Endothelial cell of umbilical vein (primary cell): ENCODE data around the gene OCLN. TPM values are rescaled to one million over a fixed set of nuclear protein-coding genes. Genes with fewer than 3 reads are reported as not detected.
A peak's percentile ranks its signal among the peaks of the same experiment; 100 is the strongest.

Experiments used
- BruUV-seq: library from RNA; stranded (reverse); fragments of 400-500 nt; replicated peaks from 2 replicates; lab custom pipeline; 2021; lab: Mats Ljungman, UMichigan
- CTCF ChIA-PET: fragments of 300-600, 350-600 bp; sonication (Branson Sonifier 250); formaldehyde crosslinking; loops from one replicate; lab custom pipeline; 2021; ENCODE audit warnings: antibody characterized with exemption, inconsistent platforms; lab: Charles Lee
- POLR2A ChIA-PET: fragments of 300-600, 350-600 bp; sonication (Branson Sonifier 250); formaldehyde crosslinking; loops from one replicate; lab custom pipeline; 2021; ENCODE audit warnings: antibody characterized with exemption, inconsistent platforms; lab: Charles Lee
- DNase-seq: peaks from one replicate; pipeline ENCODE4 v3.0.0-alpha.2; 2011; ENCODE audit warnings: low read depth, low spot score
- FAIRE-seq: peaks from 2 replicates; lab custom pipeline; 2011; peaks lifted over from hg19 to GRCh38; lab: Jason Lieb, UNC
- H2AFZ ChIP-seq: 2 replicates; pipeline ENCODE4 v1.6.0; 2012; ENCODE audit warnings: low read depth, low read length, control low read depth, inconsistent platforms
- H3K27ac ChIP-seq: 2 replicates; pipeline ENCODE4 v1.5.1; 2011; ENCODE audit warnings: low read depth, mild to moderate bottlenecking, control low read depth, low read length, moderate library complexity; ENCODE audit not compliant: insufficient read depth
- H3K27me3 ChIP-seq, 2 experiments: 2 replicates each; pipeline versions ENCODE4 v1.6.0 to v1.6.1; 2011; ENCODE audit warnings: low read length in 2 of 2, mixed read lengths in 1 of 2; ENCODE audit not compliant: control insufficient read depth in 2 of 2, insufficient read depth in 2 of 2
- H3K36me3 ChIP-seq, 2 experiments: 2 replicates in 1 of 2; 3 replicates in 1 of 2; pipeline ENCODE4 v1.5.1; 2011; ENCODE audit warnings: low read length in 2 of 2, mild to moderate bottlenecking in 1 of 2, moderate library complexity in 1 of 2; ENCODE audit not compliant: control insufficient read depth in 2 of 2, insufficient read depth in 2 of 2; ENCODE audit errors: extremely low read depth in 1 of 2
- H3K4me1 ChIP-seq: 3 replicates; pipeline ENCODE4 v1.5.1; 2011; ENCODE audit warnings: mild to moderate bottlenecking, low read length; ENCODE audit not compliant: control insufficient read depth, insufficient read depth; ENCODE audit errors: extremely low read depth
- H3K4me2 ChIP-seq: 2 replicates; pipeline ENCODE4 v1.6.1; 2011; ENCODE audit warnings: low read length, control low read depth, mixed read lengths; ENCODE audit not compliant: insufficient read depth
- H3K4me3 ChIP-seq, 3 experiments: fragments of 200-600 bp in 1 of 3; sonication (generic), shearing (Covaris generic) in 1 of 3; replicated peaks in 1 of 3; 2 replicates each; pipeline ENCODE4 v1.5.1; 2011 to 2016; ENCODE audit warnings: control low read depth in 3 of 3, low read length in 3 of 3, mild to moderate bottlenecking in 2 of 3, inconsistent platforms in 1 of 3, low read depth in 1 of 3, moderate library complexity in 1 of 3; ENCODE audit not compliant: insufficient read depth in 1 of 3
- H3K79me2 ChIP-seq: 2 replicates; pipeline ENCODE4 v1.6.0; 2012; ENCODE audit warnings: low read length, inconsistent platforms; ENCODE audit not compliant: control insufficient read depth, insufficient read depth
- H3K9ac ChIP-seq: replicated peaks from 2 replicates; pipeline ENCODE3; 2011; ENCODE audit warnings: low read length, control low read depth; ENCODE audit not compliant: insufficient read depth; ENCODE audit errors: extremely low read depth
- H3K9me1 ChIP-seq: replicated peaks from 3 replicates; pipeline ENCODE4 v1.6.0; 2011; ENCODE audit warnings: mild to moderate bottlenecking, low read length; ENCODE audit not compliant: control insufficient read depth, insufficient read depth; ENCODE audit errors: extremely low read depth
- H3K9me3 ChIP-seq: replicated peaks from 2 replicates; pipeline ENCODE4 v1.5.1; 2012; ENCODE audit warnings: low read length, inconsistent platforms; ENCODE audit not compliant: control insufficient read depth, insufficient read depth
- H4K20me1 ChIP-seq: replicated peaks from 2 replicates; pipeline ENCODE3; 2011; ENCODE audit warnings: mild to moderate bottlenecking, low read length; ENCODE audit not compliant: control insufficient read depth, insufficient read depth; ENCODE audit errors: extremely low read depth
- EZH2 ChIP-seq: IDR thresholded peaks from 2 replicates; pipeline ENCODE4 v1.6.1; 2012; ENCODE audit warnings: borderline replicate concordance, low read depth, mild to moderate bottlenecking, moderate library complexity, low read length, inconsistent platforms; ENCODE audit not compliant: severe bottlenecking
- FOS ChIP-seq: IDR thresholded peaks from 2 replicates; pipeline ENCODE4 v1.6.1; 2011; ENCODE audit warnings: mild to moderate bottlenecking, low read length, moderate library complexity, borderline replicate concordance; ENCODE audit not compliant: insufficient read depth
- GATA2 ChIP-seq: IDR thresholded peaks from 2 replicates; pipeline ENCODE4 v1.7.0; 2011; ENCODE audit warnings: low read depth, mild to moderate bottlenecking, moderate library complexity, mixed read lengths, low read length; ENCODE audit not compliant: insufficient read length, insufficient read depth
- JUN ChIP-seq: IDR thresholded peaks from 2 replicates; pipeline ENCODE4 v1.6.1; 2011; ENCODE audit warnings: borderline replicate concordance, low read depth; ENCODE audit not compliant: insufficient read length, insufficient read depth
- MYC ChIP-seq: IDR thresholded peaks from one replicate; pipeline ENCODE4 v1.6.1; 2011; ENCODE audit warnings: mild to moderate bottlenecking, low read depth, low read length
- POLR2A ChIP-seq: IDR thresholded peaks from 2 replicates; pipeline ENCODE4 v1.6.1; 2012; ENCODE audit warnings: low read depth, mild to moderate bottlenecking, control low read depth, low read length
- POLR2AphosphoS5 ChIP-seq: IDR thresholded peaks from 2 replicates; pipeline ENCODE4 v1.6.1; 2012; ENCODE audit warnings: low read depth, mild to moderate bottlenecking, control low read depth, low read length, moderate library complexity; ENCODE audit not compliant: insufficient read depth
- dilution Hi-C: fragments of 300-500 bp; cut with MboI; formaldehyde crosslinking; loops from one replicate; pipeline ENCODE4 v1.15.0; 2019; ENCODE audit warnings: low sequenced_read_pairs; ENCODE audit not compliant: extremely low pct_ligation_motif_present
- intact Hi-C: fragments of 100-400 bp; cut with micrococcal nuclease; formaldehyde crosslinking; loops from one replicate; pipeline ENCODE4 v1.10.0; 2022
- polyA plus RNA-seq, 4 experiments: library from polyadenylated mRNA; depleted of rRNA in 3 of 4; stranded (reverse) in 3 of 4; unstranded in 1 of 4; fragments of >200 nt; gene quantifications; 2 replicates each; pipeline versions ENCODE4 v1.2.1 to v1.2.3, GENCODE V29; 2011 to 2012; ENCODE audit warnings: missing spikeins in 1 of 4
- total RNA-seq: library from RNA; stranded (reverse); gene quantifications from 2 replicates; pipeline ENCODE4 v1.2.3, GENCODE V29; 2021
- TF ChIP-seq, protein P1 (sequence below), 2 donors: IDR thresholded peaks; 1 replicate in 1 of 2; 2 replicates in 1 of 2; pipeline ENCODE4 v1.5.1; 2011; ENCODE audit warnings: low read length in 2 of 2, mild to moderate bottlenecking in 2 of 2, moderate library complexity in 2 of 2, control low read depth in 1 of 2, inconsistent platforms in 1 of 2, low read depth in 1 of 2; ENCODE audit not compliant: insufficient read depth in 1 of 2; ENCODE audit errors: extremely low read depth in 1 of 2
- TF ChIP-seq, protein P2 (sequence below): IDR thresholded peaks from 2 replicates; pipeline ENCODE4 v1.6.1; 2011; ENCODE audit not compliant: insufficient read depth, insufficient read length

Gene OCLN
- total and polyA plus RNA-seq, 2 donors (not counting 3 experiments of a cell fraction or from before 2014, with no cell fraction given) = 11.2 to 22.3 TPM

DNA sequence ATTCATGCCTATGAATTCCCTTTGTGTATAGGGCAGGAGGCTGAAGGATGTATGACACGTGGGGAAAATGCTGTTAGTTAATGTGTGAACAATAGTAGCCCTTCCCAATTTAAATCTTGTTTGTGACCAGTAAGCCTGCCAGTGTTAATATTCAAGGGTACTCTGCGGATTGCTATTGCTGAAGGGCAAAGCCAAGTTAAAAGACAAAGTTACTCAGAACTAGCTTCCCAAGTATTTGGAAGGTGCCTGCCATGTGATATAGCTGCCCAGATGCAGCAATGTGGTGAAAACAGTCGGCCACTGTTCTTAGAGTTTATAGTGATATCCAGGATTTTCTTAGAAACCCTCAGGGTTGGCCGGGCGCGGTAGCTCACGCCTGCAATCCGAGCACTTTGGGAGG is 43.1 kb upstream of the OCLN start:
- CTCF ChIA-PET = no interaction called here
- DNase-seq (no peak), FAIRE-seq (no peak)
- H3K27me3 ChIP-seq = no peaks in the 10 kb centered on the region
- no peaks in the 10 kb centered on the region for H3K36me3 ChIP-seq
- TF ChIP-seq, protein P1, sequence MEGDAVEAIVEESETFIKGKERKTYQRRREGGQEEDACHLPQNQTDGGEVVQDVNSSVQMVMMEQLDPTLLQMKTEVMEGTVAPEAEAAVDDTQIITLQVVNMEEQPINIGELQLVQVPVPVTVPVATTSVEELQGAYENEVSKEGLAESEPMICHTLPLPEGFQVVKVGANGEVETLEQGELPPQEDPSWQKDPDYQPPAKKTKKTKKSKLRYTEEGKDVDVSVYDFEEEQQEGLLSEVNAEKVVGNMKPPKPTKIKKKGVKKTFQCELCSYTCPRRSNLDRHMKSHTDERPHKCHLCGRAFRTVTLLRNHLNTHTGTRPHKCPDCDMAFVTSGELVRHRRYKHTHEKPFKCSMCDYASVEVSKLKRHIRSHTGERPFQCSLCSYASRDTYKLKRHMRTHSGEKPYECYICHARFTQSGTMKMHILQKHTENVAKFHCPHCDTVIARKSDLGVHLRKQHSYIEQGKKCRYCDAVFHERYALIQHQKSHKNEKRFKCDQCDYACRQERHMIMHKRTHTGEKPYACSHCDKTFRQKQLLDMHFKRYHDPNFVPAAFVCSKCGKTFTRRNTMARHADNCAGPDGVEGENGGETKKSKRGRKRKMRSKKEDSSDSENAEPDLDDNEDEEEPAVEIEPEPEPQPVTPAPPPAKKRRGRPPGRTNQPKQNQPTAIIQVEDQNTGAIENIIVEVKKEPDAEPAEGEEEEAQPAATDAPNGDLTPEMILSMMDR (IDR thresholded peaks at IDR 0.05; ENCODE audit: extremely low read depth in 1 of 2, insufficient read depth in 1 of 2, low read depth in 1 of 2, low read length in 2 of 2) = no peak
- no peak for TF ChIP-seq MYC
- TF ChIP-seq FOS = no peak
- TF ChIP-seq GATA2 = no peak
- TF ChIP-seq POLR2AphosphoS5 = no peak
- no peaks in the 10 kb centered on the region for H3K79me2 ChIP-seq
- H3K9me3 ChIP-seq = no peaks in the 10 kb centered on the region
- no peak overlapping the region for H3K27ac ChIP-seq
- H2AFZ ChIP-seq = no peak overlapping the region
- no peaks in the 10 kb centered on the region for H3K4me1 ChIP-seq
- BruUV-seq = no TSS peak
- H3K4me2 ChIP-seq = no peak overlapping the region
- POLR2A ChIA-PET = no interaction called here
- H3K4me3 ChIP-seq = no peak overlapping the region
- intact Hi-C loops (no loop called here), dilution Hi-C loops (no loop called here)
- no peaks in the 10 kb centered on the region for H3K9me1 ChIP-seq
- no peaks in the 10 kb centered on the region for H4K20me1 ChIP-seq
- H3K9ac ChIP-seq = no peak overlapping the region

DNA sequence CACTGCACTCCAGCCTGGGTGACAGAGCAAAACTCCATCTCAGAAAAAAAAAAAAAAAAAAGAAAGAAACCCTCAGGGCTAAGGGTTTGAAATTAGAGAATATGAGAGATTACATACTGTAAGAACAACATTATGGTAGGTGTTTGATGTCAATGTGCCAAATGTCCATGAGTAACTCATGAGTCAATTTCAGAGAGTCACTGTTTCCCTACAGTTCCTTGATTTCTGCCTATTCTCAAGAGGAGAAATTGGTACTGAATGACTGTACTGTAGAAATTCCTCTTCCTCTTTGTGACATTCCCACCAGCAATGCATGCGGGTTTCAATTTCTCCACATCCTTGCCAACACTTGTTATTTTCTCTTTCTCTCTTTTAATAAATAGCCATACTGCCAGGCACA is 42.5 kb upstream of the OCLN start:
- H3K27me3 ChIP-seq = no peaks in the 10 kb centered on the region
- no peak overlapping the region for H3K4me3 ChIP-seq
- H3K27ac ChIP-seq = no peak overlapping the region
- intact Hi-C loops = no loop called here
- ChIA-PET CTCF (no interaction called here), POLR2A (no interaction called here)
- H3K79me2 ChIP-seq = no peaks in the 10 kb centered on the region
- no peak overlapping the region for H3K4me2 ChIP-seq
- no peaks in the 10 kb centered on the region for H3K4me1 ChIP-seq
- no peak overlapping the region for H3K9ac ChIP-seq
- FAIRE-seq (peak; percentile 12), DNase-seq (peak; percentile 60)
- no peak overlapping the region for H2AFZ ChIP-seq
- no peaks in the 10 kb centered on the region for H3K36me3 ChIP-seq
- H3K9me1 ChIP-seq = no peaks in the 10 kb centered on the region
- dilution Hi-C loops = no loop called here
- TF ChIP-seq, protein P2, sequence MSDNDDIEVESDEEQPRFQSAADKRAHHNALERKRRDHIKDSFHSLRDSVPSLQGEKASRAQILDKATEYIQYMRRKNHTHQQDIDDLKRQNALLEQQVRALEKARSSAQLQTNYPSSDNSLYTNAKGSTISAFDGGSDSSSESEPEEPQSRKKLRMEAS = no peak
- TF ChIP-seq MYC = no peak
- TF ChIP-seq POLR2A = no peak
- TF ChIP-seq POLR2AphosphoS5 = no peak
- TF ChIP-seq, protein P1 (IDR thresholded peaks at IDR 0.05; ENCODE audit: extremely low read depth in 1 of 2, insufficient read depth in 1 of 2, low read depth in 1 of 2, low read length in 2 of 2) = no peak
- no peak for TF ChIP-seq EZH2
- TF ChIP-seq JUN = peak; percentile 23
- peak; percentile 70 for TF ChIP-seq FOS
- TF ChIP-seq GATA2 = no peak
- no peaks in the 10 kb centered on the region for H4K20me1 ChIP-seq
- BruUV-seq = no TSS peak
- no peaks in the 10 kb centered on the region for H3K9me3 ChIP-seq
